ENCODE measurements around the gene LPXN. TPM values are rescaled to one million over a fixed set of nuclear protein-coding genes. Genes with fewer than 3 reads are reported as not detected.
A peak's percentile ranks its signal among the peaks of the same experiment; 100 is the strongest.
"Not testable (repeated sequence)": the region's sequence is repeated elsewhere in the genome, so short reads cannot be mapped to it uniquely, and the experiment has no call there.

The LPXN gene
- polyA plus RNA-seq, 5 donors: 8.1 to 10.6 (median 10.4) TPM

- peak; percentile 92 to 94 for DNase-seq
These were observed 3.8 kb upstream of the LPXN start for GRCh38 chr11:58579192-58580129.

- peak; percentile 98 to 99 for DNase-seq
These were observed 3.1 kb upstream of the LPXN start, which contains the start of gene ZFP91 for GRCh38 chr11:58578635-58579191. ZFP91 (plus strand) TSS chr11:58579063; CDS start chr11:58579282, 219 bp downstream.

GRCh38 chr11:58578136-58578634 is 2.5 kb upstream of the LPXN start:
- peak; percentile 96 to 97 for DNase-seq

GRCh38 chr11:58577555-58578135 is 2.0 kb upstream of the LPXN start:
- DNase-seq: no peak

GRCh38 chr11:58576887-58577471 is 1.3 kb upstream of the LPXN start:
- peak; percentile 13 to 36 for DNase-seq

GRCh38 chr11:58574881-58575280 is 775 bp downstream of the LPXN start:
- DNase-seq: no peak

DNA sequence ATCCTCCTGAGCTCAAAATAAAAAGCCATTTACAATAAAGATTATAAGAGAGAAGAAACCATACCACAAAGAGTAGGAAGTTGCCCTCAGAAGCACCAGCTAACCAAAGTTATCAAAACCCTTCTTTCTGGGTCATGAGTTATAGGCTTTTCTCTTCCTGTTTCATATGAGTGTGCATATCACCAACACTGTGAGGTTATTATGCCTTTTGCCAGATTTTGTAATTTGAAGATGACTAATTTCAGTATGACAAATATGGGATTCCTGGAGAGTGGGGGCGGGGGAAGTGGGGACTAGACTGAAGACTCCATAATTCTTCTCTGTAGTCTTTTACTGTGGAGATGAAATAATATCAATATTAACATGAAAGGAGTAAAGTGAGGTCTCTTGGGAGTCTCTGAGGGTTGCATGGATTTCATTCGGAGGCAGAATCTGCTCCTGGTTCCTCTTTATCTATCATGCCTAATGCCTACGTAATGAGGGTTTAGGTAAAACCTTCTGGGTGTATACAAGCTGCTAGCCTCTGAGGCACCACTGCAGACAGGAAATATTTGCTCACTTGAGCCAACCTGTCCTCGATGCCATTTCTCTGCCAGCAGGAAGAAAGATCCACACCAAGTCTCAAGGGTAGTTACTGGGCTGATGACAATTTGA is 2.1 kb downstream of the LPXN start:
- DNase-seq: no peak

GRCh38 chr11:58572906-58573305 is 2.8 kb downstream of the LPXN start:
- DNase-seq: not testable (repeated sequence)

GRCh38 chr11:58567889-58568512 is 7.7 kb downstream of the LPXN start:
- DNase-seq: peak; percentile 23 to 27

DNA sequence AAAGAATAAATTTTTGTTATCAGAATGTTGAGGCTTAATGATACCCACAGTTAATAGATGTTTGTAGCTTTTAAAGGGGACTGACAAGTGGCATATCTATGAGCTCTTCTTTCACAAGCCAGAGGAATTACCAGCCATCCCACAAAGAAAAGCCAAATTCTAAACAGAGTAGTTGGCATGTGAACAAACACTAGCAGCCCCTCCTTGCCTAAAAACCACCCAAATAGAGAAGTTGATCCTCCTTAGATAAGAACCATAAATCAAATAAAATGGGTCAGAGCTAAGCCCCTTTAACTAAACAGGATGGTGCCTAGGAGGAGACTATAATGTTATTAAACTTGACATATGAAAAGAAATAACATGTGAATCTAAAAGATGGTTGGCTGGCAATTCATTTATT is 11.4 kb downstream of the LPXN start:
- no peak for DNase-seq

DNA sequence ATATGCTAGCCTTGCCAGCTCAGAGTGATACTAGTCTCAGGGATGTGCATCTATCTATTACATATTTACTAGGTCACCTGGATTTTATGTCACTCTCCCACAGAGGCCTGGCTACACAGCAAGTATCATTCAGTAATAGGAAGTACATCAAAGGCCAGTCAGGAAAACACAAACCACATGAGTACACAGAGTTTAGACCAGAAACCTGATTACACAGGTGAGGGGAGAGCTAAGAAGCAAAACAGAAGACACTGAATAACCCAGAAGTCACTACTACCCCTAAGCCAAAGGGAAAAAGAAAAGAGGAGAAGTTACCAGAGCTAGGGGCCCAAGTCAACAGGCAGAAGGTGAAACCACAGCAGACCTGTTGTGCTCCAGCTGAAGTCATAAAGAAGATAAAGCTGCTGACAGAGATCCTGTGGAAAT is 13.3 kb downstream of the LPXN start:
- DNase-seq: no peak

DNA sequence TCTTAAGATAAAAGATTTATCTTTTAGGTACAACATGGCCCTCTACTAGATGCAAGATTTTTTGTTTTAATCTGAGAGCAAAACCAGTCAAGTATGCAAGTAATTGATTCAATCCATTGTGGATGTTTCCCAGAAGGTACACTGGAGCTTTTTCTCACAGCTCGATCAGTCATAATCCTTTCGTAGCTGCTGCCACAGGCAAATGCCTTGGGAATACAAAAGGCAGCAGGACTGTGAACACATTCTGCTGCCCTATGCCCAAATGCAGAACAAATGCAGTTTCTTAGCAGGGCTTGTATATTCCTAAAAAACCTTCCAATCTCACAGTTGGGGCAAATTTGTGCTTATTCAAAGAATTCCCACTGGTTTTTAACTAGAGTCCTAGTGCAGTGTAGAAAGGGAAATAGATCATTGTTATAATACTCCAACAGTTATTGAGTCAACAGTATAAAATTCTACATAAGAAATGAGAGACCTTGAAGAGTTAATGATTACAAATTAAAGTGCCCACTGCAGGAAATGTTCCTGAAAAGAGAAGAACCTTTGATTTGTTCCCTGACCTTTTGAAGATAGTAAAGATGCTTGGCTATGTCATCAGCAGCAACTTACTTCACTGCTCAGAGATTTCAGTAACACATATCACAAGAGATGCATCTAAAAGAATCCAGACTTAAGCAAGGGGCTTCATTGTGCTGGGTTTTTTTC is 14.1 kb downstream of the LPXN start:
- DNase-seq: no peak

DNA sequence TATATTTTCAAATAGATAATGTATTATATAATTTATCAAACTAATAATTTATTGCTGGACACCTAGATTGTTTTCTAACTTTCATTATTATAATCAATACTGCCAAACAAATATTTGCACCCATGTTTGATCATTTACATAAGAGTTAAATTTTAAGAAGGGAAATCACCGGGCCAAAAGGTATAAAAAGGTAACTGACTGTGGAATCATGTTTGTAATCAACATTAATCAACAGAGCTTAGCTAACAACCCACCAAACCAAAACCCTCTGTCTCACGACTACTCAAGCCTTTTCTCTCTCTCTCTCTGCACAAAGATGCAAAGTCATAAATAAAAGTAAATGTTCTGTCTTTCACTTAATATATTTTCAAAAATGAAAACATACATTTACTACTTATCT is 14.8 kb downstream of the LPXN start:
- DNase-seq: no peak

DNA sequence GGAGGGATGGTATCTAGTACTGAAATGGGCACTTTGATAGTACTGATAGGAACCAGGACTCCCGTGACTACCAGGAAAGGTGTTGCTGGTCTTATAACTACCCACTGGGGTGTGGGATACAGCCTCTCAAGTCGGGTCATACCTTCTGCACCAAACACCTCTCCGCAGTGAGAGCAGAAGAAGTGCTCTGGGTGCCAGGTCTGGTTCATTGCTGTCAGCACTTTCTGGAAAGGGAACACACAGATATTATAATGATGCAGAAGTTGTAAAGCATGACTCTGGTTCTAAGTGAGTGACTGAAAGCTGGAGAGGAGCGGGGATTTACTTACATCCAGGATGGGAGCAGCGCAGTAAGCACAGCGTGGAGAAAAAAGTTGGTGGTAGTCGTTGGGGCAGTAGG is 26.0 kb downstream of the LPXN start:
- DNase-seq: no peak

GRCh38 chr11:58546841-58547240 is 28.8 kb downstream of the LPXN start:
- no peak for DNase-seq

DNA sequence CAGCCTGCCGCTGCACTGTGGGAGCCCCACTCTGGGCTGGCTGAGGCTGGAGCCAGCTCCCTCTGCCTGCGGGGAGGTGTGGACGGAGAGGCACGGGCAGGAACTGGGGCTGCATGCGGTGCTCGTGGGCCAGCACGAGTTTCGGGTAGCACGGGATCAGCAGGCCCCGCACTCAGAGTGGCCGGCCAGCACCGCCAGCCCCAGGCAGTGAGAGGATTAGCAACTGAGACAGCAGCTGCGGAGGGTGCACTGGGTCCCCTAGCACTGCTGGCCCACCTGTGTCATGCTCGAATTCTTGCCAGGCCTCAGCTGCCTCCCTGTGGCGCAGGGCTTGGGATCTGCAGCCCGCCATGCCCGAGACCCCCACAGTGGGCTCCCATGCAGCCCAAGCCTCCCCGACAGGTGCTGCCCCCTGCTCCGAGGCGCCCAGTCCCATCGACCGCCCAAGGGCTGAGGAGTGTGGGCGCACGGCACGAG is 43.8 kb downstream of the LPXN start:
- DNase-seq: no peak

- no peak for DNase-seq
These were observed 45.4 kb downstream of the LPXN start for GRCh38 chr11:58530236-58530635.

- no peak for DNase-seq
These were observed 48.2 kb downstream of the LPXN start for GRCh38 chr11:58527429-58527828.

DNA sequence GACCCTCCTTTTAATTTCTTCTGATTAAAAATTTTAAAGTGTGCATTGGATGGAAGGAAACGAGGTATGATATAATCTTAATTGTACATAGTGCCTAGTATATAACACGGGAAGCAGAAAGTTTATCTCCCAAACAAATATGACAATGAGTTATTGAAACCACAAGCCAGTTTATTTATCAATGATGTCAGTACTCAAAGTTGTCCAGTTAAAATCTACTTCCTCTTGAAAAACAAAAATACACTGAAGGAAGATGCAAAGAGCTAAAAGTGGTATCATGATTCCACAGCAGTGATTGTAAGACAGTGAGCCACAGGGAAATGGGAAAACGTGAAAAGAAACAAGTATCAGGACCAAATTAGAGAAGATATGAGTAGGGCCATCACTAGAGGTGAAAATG is 48.9 kb downstream of the LPXN start:
- no peak for DNase-seq

DNA sequence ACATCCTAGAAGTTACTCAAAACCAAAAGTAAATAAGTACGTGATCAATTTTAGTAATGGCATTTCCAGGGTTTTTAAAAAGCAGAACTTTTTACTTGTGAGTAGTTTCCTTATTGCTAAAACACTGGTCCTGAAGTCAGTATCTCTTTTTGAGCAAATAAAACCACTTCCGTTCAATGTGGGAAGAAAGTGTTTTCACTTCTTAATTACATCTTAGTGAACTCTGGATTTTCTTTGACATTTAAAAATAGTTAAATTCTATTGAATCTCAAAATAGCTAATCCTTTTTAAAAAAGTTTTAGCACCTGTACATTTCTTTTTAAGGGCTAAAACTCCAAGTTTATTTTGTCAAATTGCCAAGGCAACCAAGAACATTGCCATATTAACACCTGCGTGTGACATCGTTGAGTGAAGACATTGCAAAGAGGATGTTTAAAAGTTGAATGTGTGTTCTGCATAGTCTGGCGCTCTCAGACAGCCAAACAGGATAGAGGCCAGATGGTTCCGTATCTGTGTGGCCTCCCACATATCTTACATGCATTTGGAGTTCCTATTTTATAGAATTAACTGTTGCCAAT is 50.5 kb downstream of the LPXN start:
- DNase-seq: no peak
